HCT116 (cell line): Measurements from ENCODE around the gene FASN. TPM values are rescaled to one million over a fixed set of nuclear protein-coding genes. Genes with fewer than 3 reads are reported as not detected.

Experiments
- ATAC-seq: fragments of 200-7000 bp; cut with Tn5 transposase; 2 replicates; pipeline ENCODE4 v1.9.1; 2020; ENCODE audit warnings: mild to moderate bottlenecking, moderate library complexity
- BruUV-seq: library from RNA; stranded (reverse); fragments of 400-500 nt; replicated peaks from 2 replicates; lab custom pipeline; 2021; lab: Mats Ljungman, UMichigan
- CTCF ChIA-PET: fragments of 300-600 bp; sonication (Branson Sonifier 250); formaldehyde crosslinking; loops from one replicate; lab custom pipeline; 2021; ENCODE audit warnings: antibody characterized with exemption; lab: Charles Lee
- POLR2A ChIA-PET: fragments of 300-600, 350-600 bp; sonication (Branson Sonifier 250); formaldehyde crosslinking; loops from one replicate; lab custom pipeline; 2021; ENCODE audit warnings: antibody characterized with exemption; lab: Charles Lee
- RAD21 ChIA-PET, 2 experiments: fragments of 300-600 bp; sonication (Branson Sonifier 250); formaldehyde crosslinking; loops; one replicate each; lab custom pipeline; 2023; ENCODE audit warnings: low total read pairs in 2 of 2; ENCODE audit not compliant: uncharacterized antibody in 2 of 2, unreplicated experiment in 2 of 2, low non-redundant PET in 1 of 2; lab: Charles Lee
- DNase-seq: peaks from one replicate; pipeline ENCODE4 v3.0.0-alpha.2; 2010; ENCODE audit warnings: low read depth, low spot score
- H2AFZ ChIP-seq: fragments of 200-600 bp; shearing (Covaris generic), sonication (generic); 2 replicates; pipeline ENCODE4 v1.6.1; 2017; ENCODE audit warnings: low read depth, mixed run types, mixed read lengths, antibody characterized with exemption, low read length; ENCODE audit not compliant: poor library complexity, severe bottlenecking
- H3K27ac ChIP-seq: 2 replicates; pipeline ENCODE4 v1.5.1; 2012; ENCODE audit warnings: low read depth, low read length
- H3K27me3 ChIP-seq: fragments of 200-600 bp; sonication (generic); 2 replicates; pipeline ENCODE4 v1.6.1; 2016; ENCODE audit warnings: mixed run types, low read length, mixed read lengths; ENCODE audit not compliant: insufficient read depth
- H3K36me3 ChIP-seq, 2 experiments: fragments of 200-500 bp in 1 of 2; fragments of 200-600 bp in 1 of 2; sonication (Bioruptor generic) in 1 of 2; sonication (generic) in 1 of 2; 2 replicates each; pipeline versions ENCODE4 v1.5.1 to v1.6.1; 2014 to 2016; ENCODE audit warnings: low read length in 2 of 2, inconsistent platforms in 1 of 2, mixed read lengths in 1 of 2, mixed run types in 1 of 2; ENCODE audit not compliant: insufficient read depth in 2 of 2, control insufficient read depth in 1 of 2
- H3K4me1 ChIP-seq, 2 experiments: fragments of 200-600 bp in 1 of 2; sonication (generic) in 1 of 2; 2 replicates each; pipeline versions ENCODE4 v1.5.1 to v1.6.1; 2012 to 2017; ENCODE audit warnings: low read length in 2 of 2, inconsistent platforms in 1 of 2, mild to moderate bottlenecking in 1 of 2, mixed read lengths in 1 of 2, mixed run types in 1 of 2, moderate library complexity in 1 of 2; ENCODE audit not compliant: insufficient read depth in 2 of 2, control insufficient read depth in 1 of 2
- H3K4me2 ChIP-seq: fragments of 200-600 bp; sonication (generic); 2 replicates; pipeline ENCODE4 v1.6.1; 2017; ENCODE audit warnings: mixed run types, low read length, mixed read lengths
- H3K4me3 ChIP-seq, 2 experiments: fragments of 200-600 bp in 1 of 2; sonication (generic) in 1 of 2; replicated peaks in 1 of 2; 2 replicates each; pipeline ENCODE4 v1.5.1; 2011 to 2016; ENCODE audit warnings: low read length in 2 of 2, control low read depth in 1 of 2, low read depth in 1 of 2, mild to moderate bottlenecking in 1 of 2, mixed read lengths in 1 of 2, mixed run types in 1 of 2
- H3K79me2 ChIP-seq: fragments of 200-600 bp; sonication (generic); 2 replicates; pipeline ENCODE4 v1.6.1; 2017; ENCODE audit warnings: mild to moderate bottlenecking, mixed run types, low read length, moderate library complexity, mixed read lengths; ENCODE audit not compliant: insufficient read depth
- H3K9ac ChIP-seq: fragments of 200-600 bp; sonication (generic); 2 replicates; pipeline ENCODE4 v1.6.1; 2016; ENCODE audit warnings: low read length, mixed read lengths
- H3K9me2 ChIP-seq: fragments of 200-600 bp; sonication (generic), shearing (Covaris generic); 2 replicates; pipeline ENCODE4 v1.6.1; 2017; ENCODE audit warnings: mixed run types, mild to moderate bottlenecking, moderate library complexity; ENCODE audit not compliant: insufficient read depth
- H3K9me3 ChIP-seq, 2 experiments: fragments of 200-500 bp in 1 of 2; fragments of 200-600 bp in 1 of 2; sonication (Bioruptor generic) in 1 of 2; sonication (generic) in 1 of 2; 2 replicates each; pipeline ENCODE4 v1.6.1; 2014 to 2017; ENCODE audit warnings: low read length in 2 of 2, mixed read lengths in 2 of 2, inconsistent platforms in 1 of 2, low read depth in 1 of 2, mild to moderate bottlenecking in 1 of 2, mixed run types in 1 of 2, moderate library complexity in 1 of 2; ENCODE audit not compliant: control insufficient read depth in 1 of 2, insufficient read depth in 1 of 2
- H4K20me1 ChIP-seq: fragments of 200-600 bp; sonication (generic), shearing (Covaris generic); 2 replicates; pipeline ENCODE4 v1.6.1; 2017; ENCODE audit warnings: mixed run types, mild to moderate bottlenecking, moderate library complexity; ENCODE audit not compliant: insufficient read depth
- ATF3 ChIP-seq: IDR thresholded peaks from 2 replicates; pipeline ENCODE4 v1.6.1; 2012
- CBX3 ChIP-seq: IDR thresholded peaks from 2 replicates; pipeline ENCODE4 v1.6.1; 2012; ENCODE audit warnings: low read depth
- JUND ChIP-seq: IDR thresholded peaks from 2 replicates; pipeline ENCODE4 v1.6.1; 2012
- REST ChIP-seq: IDR thresholded peaks from 2 replicates; pipeline ENCODE4 v1.6.1; 2012; ENCODE audit warnings: low read depth
- SIN3A ChIP-seq: IDR thresholded peaks from 2 replicates; pipeline ENCODE4 v1.6.1; 2012; ENCODE audit warnings: low read depth
- SP1 ChIP-seq: IDR thresholded peaks from 2 replicates; pipeline ENCODE4 v1.6.1; 2012; ENCODE audit warnings: low read depth
- SRF ChIP-seq: IDR thresholded peaks from 2 replicates; pipeline ENCODE4 v1.6.1; 2012; ENCODE audit warnings: low read depth
- intact Hi-C: fragments of 100-400 bp; cut with micrococcal nuclease; formaldehyde crosslinking; loops from 2 replicates; pipeline ENCODE4 v1.10.0; 2022
- total RNA-seq: library from RNA; stranded (reverse); gene quantifications from one replicate; pipeline ENCODE4 v1.2.1, GENCODE V29; 2021; ENCODE audit not compliant: unreplicated experiment

The FASN gene
- total RNA-seq, 1 experiment from 2014 or later = 754 TPM

GRCh38 chr17:82113422-82113821, 15.4 kb upstream of the FASN start:
- no peak for ATAC-seq

More at GRCh38 chr17:82113422-82113821, 15.4 kb upstream of the FASN start:
- Histone ChIP-seq H3K79me2 (no peaks in the 10 kb centered on the region), H2AFZ (no peak overlapping the region), H3K9me2 (no peaks in the 10 kb centered on the region), H4K20me1 (no peaks in the 10 kb centered on the region), H3K4me1 (peaks cover 0 to 10% of the 10 kb centered on the region in 2 experiments; a peak in 2 of 4 replicates), H3K4me3 (no peak overlapping the region), H3K36me3 (peaks cover 0 to 2% of the 10 kb centered on the region in 2 experiments; a peak in 2 of 4 replicates), H3K27me3 (no peaks in the 10 kb centered on the region), H3K9ac (no peak overlapping the region), H3K9me3 (no peaks in the 10 kb centered on the region), H3K4me2 (no peak overlapping the region), H3K27ac (no peak overlapping the region)
- ChIA-PET CTCF (no interaction called here), RAD21 (no interaction called here), POLR2A (no interaction called here)
- no peak for TF ChIP-seq SIN3A
- no peak for TF ChIP-seq REST
- no peak for TF ChIP-seq SP1
- TF ChIP-seq CBX3 = no peak
- no peak for TF ChIP-seq SRF
- TF ChIP-seq ATF3 = no peak
- no peak for TF ChIP-seq JUND
- intact Hi-C loops = no loop called here
- DNase-seq = no peak
- BruUV-seq = no TSS peak
